WTC11 (cell line): ENCODE results near the gene LPAR2.

Experiments used
- ATF2 ChIP-seq: sonication (generic); formaldehyde crosslinking; IDR thresholded peaks from 2 replicates; pipeline ENCODE4 v1.8.1; 2022; ENCODE audit warnings: low read depth, missing genetic modification reagents, borderline replicate concordance
- NR3C1 ChIP-seq: sonication (generic); formaldehyde crosslinking; conservative IDR thresholded peaks from 2 replicates; pipeline ENCODE4 v1.8.1; 2023; ENCODE audit warnings: low read depth, mild to moderate bottlenecking, missing genetic modification reagents

- TF ChIP-seq ATF2 (no peak), NR3C1 (CRISPR knock-in tag) (no peak)
Measured at GRCh38 chr19:19655641-19656343, 27.8 kb upstream of the LPAR2 start.
